ENCODE data around the gene PRKD3.
"Not testable (repeated sequence)": the region's sequence is repeated elsewhere in the genome, so short reads cannot be mapped to it uniquely, and the experiment has no call there.

PRKD3 gene

GRCh38 chr2:37300146-37300545, 24.5 kb downstream of the PRKD3 start:
- H3K27ac ChIP-seq = no peak overlapping the region
- TF ChIP-seq ZFX (IDR thresholded peaks at IDR 0.05; ENCODE audit: borderline replicate concordance) (no peak), CTCF (IDR thresholded peaks at IDR 0.05) (no peak)

GRCh38 chr2:37297632-37298031, 27.0 kb downstream of the PRKD3 start:
- TF ChIP-seq ZFX (IDR thresholded peaks at IDR 0.05; ENCODE audit: borderline replicate concordance) (no peak), CTCF (IDR thresholded peaks at IDR 0.05) (no peak)
- no peak overlapping the region for H3K27ac ChIP-seq

GRCh38 chr2:37295469-37296073, 29.1 kb downstream of the PRKD3 start:
- TF ChIP-seq CTCF (IDR thresholded peaks at IDR 0.05) (no peak), ZFX (IDR thresholded peaks at IDR 0.05; ENCODE audit: borderline replicate concordance) (no peak)
- no peak overlapping the region for H3K27ac ChIP-seq

GRCh38 chr2:37294858-37295257, 29.8 kb downstream of the PRKD3 start:
- H3K27ac ChIP-seq = not testable (repeated sequence)

GRCh38 chr2:37291680-37292079, 33.0 kb downstream of the PRKD3 start:
- TF ChIP-seq ZFX (IDR thresholded peaks at IDR 0.05; ENCODE audit: borderline replicate concordance) (no peak), CTCF (IDR thresholded peaks at IDR 0.05) (no peak)
- no peak overlapping the region for H3K27ac ChIP-seq

- H3K27ac ChIP-seq = no peak overlapping the region
- TF ChIP-seq ZFX (IDR thresholded peaks at IDR 0.05; ENCODE audit: borderline replicate concordance) (no peak), CTCF (IDR thresholded peaks at IDR 0.05) (no peak; the same call in 1 of the 2 replicates)
Observed at GRCh38 chr2:37287966-37288365, 36.7 kb downstream of the PRKD3 start.

GRCh38 chr2:37284381-37284780, 40.3 kb downstream of the PRKD3 start:
- H3K27ac ChIP-seq = no peak overlapping the region
- no peak for TF ChIP-seq ZFX (IDR thresholded peaks at IDR 0.05; ENCODE audit: borderline replicate concordance)
- TF ChIP-seq CTCF (IDR thresholded peaks at IDR 0.05) = no peak

- H3K27ac ChIP-seq = no peak overlapping the region
- TF ChIP-seq CTCF (IDR thresholded peaks at IDR 0.05) (no peak), ZFX (IDR thresholded peaks at IDR 0.05; ENCODE audit: borderline replicate concordance) (no peak)
Observed at GRCh38 chr2:37283207-37283606, 41.4 kb downstream of the PRKD3 start.
